ENCODE results near the gene CAMKMT.

GRCh38 chr2:44579115-44579836 lies 217.5 kb downstream of the CAMKMT start:
- TF ChIP-seq CTCF (IDR thresholded peaks at IDR 0.05) (no peak), POLR2A (IDR thresholded peaks at IDR 0.05) (no peak), POLR2AphosphoS5 (IDR thresholded peaks at IDR 0.05) (no peak)
